NT2/D1 (cell line): Measurements from ENCODE around the gene ZNF714.

Source experiments
- DNase-seq: peaks from one replicate; pipeline ENCODE4 v3.0.0-alpha.2; 2011; ENCODE audit warnings: low read depth, low spot score
- H3K27me3 ChIP-seq: 2 replicates; pipeline ENCODE4 v1.6.0; 2011; ENCODE audit warnings: mild to moderate bottlenecking; ENCODE audit not compliant: insufficient read length, insufficient read depth
- H3K36me3 ChIP-seq: 2 replicates; pipeline ENCODE4 v1.6.1; 2011; ENCODE audit warnings: mild to moderate bottlenecking, low read length, mixed read lengths; ENCODE audit not compliant: insufficient read depth, insufficient read length
- H3K4me1 ChIP-seq: 2 replicates; pipeline ENCODE4 v1.5.1; 2011; ENCODE audit not compliant: insufficient read depth, insufficient read length
- H3K4me3 ChIP-seq: 2 replicates; pipeline ENCODE4 v1.5.1; 2011; ENCODE audit warnings: low read depth; ENCODE audit not compliant: insufficient read length
- H3K9ac ChIP-seq: 2 replicates; pipeline ENCODE4 v1.6.0; 2011; ENCODE audit warnings: low read depth; ENCODE audit not compliant: insufficient read length
- H3K9me3 ChIP-seq: 2 replicates; pipeline ENCODE4 v1.5.1; 2011; ENCODE audit warnings: mild to moderate bottlenecking, low read length; ENCODE audit not compliant: insufficient read depth
- SUZ12 ChIP-seq: IDR thresholded peaks from 2 replicates; pipeline ENCODE4 v1.6.1; 2011; ENCODE audit not compliant: insufficient read length, insufficient read depth; ENCODE audit errors: extremely low read depth
- YY1 ChIP-seq: IDR thresholded peaks from 2 replicates; pipeline ENCODE4 v1.6.1; 2011; ENCODE audit not compliant: insufficient read length, insufficient read depth
- ZNF274 ChIP-seq: IDR thresholded peaks from 2 replicates; pipeline ENCODE4 v1.6.1; 2011; ENCODE audit warnings: mild to moderate bottlenecking, low read depth, low read length

The ZNF714 gene

DNA sequence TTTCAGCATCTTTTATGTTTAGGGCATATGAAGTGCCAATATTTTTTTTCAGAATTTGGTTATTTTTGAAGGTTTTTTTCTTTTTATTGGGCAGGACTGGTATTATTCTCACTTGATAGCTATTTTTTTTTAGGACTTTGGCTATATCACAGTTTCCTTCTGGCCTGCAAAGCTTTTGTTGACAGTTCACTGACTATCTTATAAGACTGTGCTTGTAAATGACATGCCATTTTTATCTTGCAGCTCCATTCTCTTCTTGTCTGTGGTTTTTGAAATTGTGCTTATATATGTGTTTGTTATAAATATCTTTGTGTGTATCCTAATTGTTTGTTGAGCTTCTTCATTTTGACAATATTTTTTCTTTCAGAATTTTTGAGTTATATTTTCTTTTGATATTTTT, 33.4 kb downstream of the ZNF714 start:
- H3K36me3 ChIP-seq, result peaks cover 62% of the 10 kb centered on the region
- no peak overlapping the region for H3K4me3 ChIP-seq
- TF ChIP-seq ZNF274 (no peak), YY1 (no peak), SUZ12 (no peak)
- no peak for DNase-seq
- H3K9me3 ChIP-seq, result peaks cover 26% of the 10 kb centered on the region
- no peak overlapping the region for H3K9ac ChIP-seq
- H3K27me3 ChIP-seq, result no peaks in the 10 kb centered on the region
- no peaks in the 10 kb centered on the region for H3K4me1 ChIP-seq

- DNase-seq, result no peak
- no peaks in the 10 kb centered on the region for H3K4me1 ChIP-seq
- no peak for TF ChIP-seq YY1
- TF ChIP-seq ZNF274, result no peak
- no peak overlapping the region for H3K9ac ChIP-seq
- peaks cover 67% of the 10 kb centered on the region for H3K36me3 ChIP-seq
- H3K27me3 ChIP-seq, result no peaks in the 10 kb centered on the region
- no peak overlapping the region for H3K4me3 ChIP-seq
- peaks cover 26% of the 10 kb centered on the region for H3K9me3 ChIP-seq
Observed at GRCh38 chr19:21117041-21117907, 35.3 kb downstream of the ZNF714 start.

DNA sequence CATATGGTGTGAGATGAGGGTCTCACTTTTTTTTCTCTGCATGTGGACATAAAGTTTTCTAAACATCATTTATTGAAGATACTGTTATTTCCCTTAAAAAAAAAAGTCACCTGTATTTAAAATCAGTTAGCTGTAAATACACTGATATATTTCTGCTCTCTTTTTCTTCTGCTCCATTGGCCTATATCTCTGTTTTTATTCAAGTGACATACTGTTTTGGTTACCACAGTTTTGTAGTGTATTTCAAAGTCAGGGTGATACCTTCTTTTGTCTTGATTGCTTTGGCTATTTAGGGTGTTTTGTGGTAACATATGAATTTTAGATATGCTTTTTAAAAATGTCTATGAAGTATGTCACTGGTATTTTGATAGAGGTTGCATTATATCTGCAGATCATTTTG, 44.1 kb downstream of the ZNF714 start:
- no peak for DNase-seq
- Histone ChIP-seq H3K9me3 (no peaks in the 10 kb centered on the region), H3K27me3 (no peaks in the 10 kb centered on the region), H3K9ac (no peak overlapping the region), H3K36me3 (peaks cover 18% of the 10 kb centered on the region), H3K4me1 (no peaks in the 10 kb centered on the region), H3K4me3 (no peak overlapping the region)
- no peak for TF ChIP-seq SUZ12
- no peak for TF ChIP-seq YY1
- no peak for TF ChIP-seq ZNF274

DNA sequence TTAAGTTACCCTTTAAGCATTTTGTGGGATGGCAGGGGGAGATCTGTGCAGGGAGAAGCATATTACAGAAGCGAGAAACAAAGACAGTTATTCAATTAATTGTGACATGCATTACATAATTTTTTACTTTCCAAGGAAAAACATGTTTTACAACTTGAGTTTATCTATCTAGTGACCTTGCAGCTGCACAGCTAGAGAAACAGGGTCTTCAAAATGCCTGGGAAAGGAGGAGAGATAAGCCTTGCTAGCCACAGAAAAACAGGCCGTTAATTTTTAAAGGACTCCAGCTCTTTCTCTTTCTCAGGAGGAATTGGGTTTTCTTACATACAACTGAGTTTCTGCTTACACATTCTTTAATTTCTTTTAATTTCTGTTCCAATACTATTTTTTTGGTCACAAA, 45.0 kb downstream of the ZNF714 start:
- no peak for TF ChIP-seq YY1
- TF ChIP-seq ZNF274, result no peak
- TF ChIP-seq SUZ12, result no peak
- Histone ChIP-seq H3K36me3 (peaks cover 11% of the 10 kb centered on the region), H3K9ac (no peak overlapping the region), H3K27me3 (no peaks in the 10 kb centered on the region), H3K4me3 (no peak overlapping the region), H3K9me3 (no peaks in the 10 kb centered on the region), H3K4me1 (no peaks in the 10 kb centered on the region)
- no peak for DNase-seq

DNA sequence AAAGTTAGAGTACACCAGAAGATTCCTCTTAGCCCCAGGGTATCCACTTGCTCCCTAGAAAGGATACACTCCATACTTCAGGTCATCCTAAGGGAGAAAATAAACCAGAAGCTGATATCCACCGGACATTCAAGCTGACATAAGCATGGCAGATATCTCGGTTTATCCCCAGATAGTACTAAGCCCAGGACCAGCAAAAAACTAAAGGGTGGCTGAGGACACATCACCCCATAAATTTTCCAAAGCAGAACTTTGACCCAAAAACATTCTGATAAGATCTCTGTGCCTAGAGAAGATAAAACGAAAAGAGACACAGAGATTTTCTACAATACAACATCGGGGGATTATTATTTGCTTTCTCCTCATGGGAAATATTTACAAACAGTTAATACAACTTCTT, 45.9 kb downstream of the ZNF714 start:
- H3K27me3 ChIP-seq, result no peaks in the 10 kb centered on the region
- H3K36me3 ChIP-seq, result peaks cover 4% of the 10 kb centered on the region
- no peak for DNase-seq
- TF ChIP-seq SUZ12, result no peak
- TF ChIP-seq ZNF274, result no peak
- TF ChIP-seq YY1, result no peak
- H3K9me3 ChIP-seq, result no peaks in the 10 kb centered on the region
- no peaks in the 10 kb centered on the region for H3K4me1 ChIP-seq
- no peak overlapping the region for H3K4me3 ChIP-seq
- H3K9ac ChIP-seq, result no peak overlapping the region

GRCh38 chr19:21128901-21129698, 47.1 kb downstream of the ZNF714 start:
- no peaks in the 10 kb centered on the region for H3K4me1 ChIP-seq
- TF ChIP-seq YY1 (no peak), ZNF274 (no peak)
- no peak overlapping the region for H3K4me3 ChIP-seq
- no peaks in the 10 kb centered on the region for H3K9me3 ChIP-seq
- H3K9ac ChIP-seq, result no peak overlapping the region
- H3K36me3 ChIP-seq, result peaks cover under 1% of the 10 kb centered on the region
- no peak for DNase-seq
- H3K27me3 ChIP-seq, result no peaks in the 10 kb centered on the region

- Histone ChIP-seq H3K4me1 (no peaks in the 10 kb centered on the region), H3K27me3 (no peaks in the 10 kb centered on the region), H3K9ac (no peak overlapping the region), H3K4me3 (no peak overlapping the region), H3K9me3 (no peaks in the 10 kb centered on the region), H3K36me3 (no peaks in the 10 kb centered on the region)
- DNase-seq, result no peak
- no peak for TF ChIP-seq ZNF274
- no peak for TF ChIP-seq SUZ12
- TF ChIP-seq YY1, result no peak
Observed at GRCh38 chr19:21130097-21130775, 48.2 kb downstream of the ZNF714 start.
